Astrocyte (in vitro differentiated cells and primary cell): ENCODE results near the gene HECTD4.

ENCODE experiments used
- CTCF ChIP-seq: IDR thresholded peaks from 2 replicates; pipeline ENCODE4 v1.5.1; 2011; ENCODE audit warnings: low read depth, mild to moderate bottlenecking, inconsistent platforms, low read length, moderate library complexity; ENCODE audit not compliant: insufficient read depth
- EZH2 ChIP-seq: IDR thresholded peaks from 2 replicates; pipeline ENCODE4 v1.6.1; 2012; ENCODE audit warnings: mild to moderate bottlenecking, low read length, inconsistent platforms; ENCODE audit not compliant: insufficient read depth

GRCh38 chr12:112236786-112237185, 145.4 kb downstream of the HECTD4 start:
- no peak for TF ChIP-seq CTCF
- no peak for TF ChIP-seq EZH2
